Measurements from ENCODE around the gene SUN5.

SUN5 gene

GRCh38 chr20:33027769-33028751 is 23.8 kb upstream of the SUN5 start:
- DNase-seq (ENCODE audit: low read depth in 2 of 2), result no peak
- H3K4me3 ChIP-seq (replicated peaks in 1 of 2; ENCODE audit: low read depth in 2 of 2, low read length in 2 of 2), result no peak overlapping the region
- no peak for TF ChIP-seq CTCF (IDR thresholded peaks at IDR 0.05; ENCODE audit: low read depth, low read length)

- no peak overlapping the region for H3K4me3 ChIP-seq (replicated peaks in 1 of 2; ENCODE audit: low read depth in 2 of 2, low read length in 2 of 2)
- DNase-seq (ENCODE audit: low read depth in 2 of 2), result no peak
- TF ChIP-seq CTCF (IDR thresholded peaks at IDR 0.05; ENCODE audit: low read depth, low read length), result no peak
Observed at GRCh38 chr20:33026779-33027759, 22.8 kb upstream of the SUN5 start.

- TF ChIP-seq CTCF (IDR thresholded peaks at IDR 0.05; ENCODE audit: low read depth, low read length), result no peak
- H3K4me3 ChIP-seq (replicated peaks in 1 of 2; ENCODE audit: low read depth in 2 of 2, low read length in 2 of 2), result no peak overlapping the region
- no peak for DNase-seq (ENCODE audit: low read depth in 2 of 2)
Observed at GRCh38 chr20:33026072-33026778, 22.0 kb upstream of the SUN5 start.

GRCh38 chr20:33025318-33025876 is 21.2 kb upstream of the SUN5 start:
- no peak for DNase-seq (ENCODE audit: low read depth in 2 of 2)
- no peak for TF ChIP-seq CTCF (IDR thresholded peaks at IDR 0.05; ENCODE audit: low read depth, low read length)
- no peak overlapping the region for H3K4me3 ChIP-seq (replicated peaks in 1 of 2; ENCODE audit: low read depth in 2 of 2, low read length in 2 of 2)

- no peak for TF ChIP-seq CTCF (IDR thresholded peaks at IDR 0.05; ENCODE audit: low read depth, low read length)
- no peak overlapping the region for H3K4me3 ChIP-seq (replicated peaks in 1 of 2; ENCODE audit: low read depth in 2 of 2, low read length in 2 of 2)
- no peak for DNase-seq (ENCODE audit: low read depth in 2 of 2)
Observed at GRCh38 chr20:33024609-33025317, 20.5 kb upstream of the SUN5 start.
